CD4-positive, alpha-beta T cell treated with Interleukin-17A for 4 hours (primary cell): ENCODE data around the gene SLC25A25.

Source experiments
- DNase-seq: peaks from one replicate; pipeline ENCODE4 v3.0.0-alpha.2; 2020; ENCODE audit warnings: mixed read lengths

The SLC25A25 gene

GRCh38 chr9:128114326-128115186 is 46.5 kb downstream of the SLC25A25 start:
- no peak for DNase-seq

- no peak for DNase-seq
Measured at GRCh38 chr9:128115187-128116103, 47.4 kb downstream of the SLC25A25 start.

- no peak for DNase-seq
Measured at GRCh38 chr9:128116104-128117083, 48.4 kb downstream of the SLC25A25 start.

GRCh38 chr9:128117613-128118471 is 49.8 kb downstream of the SLC25A25 start:
- DNase-seq, result peak; percentile 99

GRCh38 chr9:128118472-128118857 is 50.4 kb downstream of the SLC25A25 start:
- DNase-seq, result no peak

GRCh38 chr9:128118971-128119665 is 51.1 kb downstream of the SLC25A25 start:
- no peak for DNase-seq

GRCh38 chr9:128120061-128120740 is 52.2 kb downstream of the SLC25A25 start:
- no peak for DNase-seq

GRCh38 chr9:128120741-128121465 is 52.9 kb downstream of the SLC25A25 start:
- DNase-seq, result no peak

GRCh38 chr9:128121466-128121810 is 53.4 kb downstream of the SLC25A25 start:
- DNase-seq, result no peak

- DNase-seq, result no peak
Measured at GRCh38 chr9:128121924-128122808, 54.1 kb downstream of the SLC25A25 start.

GRCh38 chr9:128122809-128123175 is 54.8 kb downstream of the SLC25A25 start:
- DNase-seq, result no peak

GRCh38 chr9:128123451-128124080 is 55.5 kb downstream of the SLC25A25 start:
- DNase-seq, result no peak

GRCh38 chr9:128124451-128124850 is 56.4 kb downstream of the SLC25A25 start:
- DNase-seq, result no peak

GRCh38 chr9:128124873-128125579 is 57.0 kb downstream of the SLC25A25 start:
- DNase-seq, result peak; percentile 66

- no peak for DNase-seq
Measured at GRCh38 chr9:128125580-128126354, 57.7 kb downstream of the SLC25A25 start.

GRCh38 chr9:128127568-128127989 is 59.5 kb downstream of the SLC25A25 start, which contains the start of gene PTGES2:
TSS of gene PTGES2 (minus strand) at chr9:128127729. CDS start at chr9:128127717, 12 bp downstream.
- DNase-seq, result peak; percentile 82
